ENCODE results near the gene SNX30.

SNX30 gene

DNA sequence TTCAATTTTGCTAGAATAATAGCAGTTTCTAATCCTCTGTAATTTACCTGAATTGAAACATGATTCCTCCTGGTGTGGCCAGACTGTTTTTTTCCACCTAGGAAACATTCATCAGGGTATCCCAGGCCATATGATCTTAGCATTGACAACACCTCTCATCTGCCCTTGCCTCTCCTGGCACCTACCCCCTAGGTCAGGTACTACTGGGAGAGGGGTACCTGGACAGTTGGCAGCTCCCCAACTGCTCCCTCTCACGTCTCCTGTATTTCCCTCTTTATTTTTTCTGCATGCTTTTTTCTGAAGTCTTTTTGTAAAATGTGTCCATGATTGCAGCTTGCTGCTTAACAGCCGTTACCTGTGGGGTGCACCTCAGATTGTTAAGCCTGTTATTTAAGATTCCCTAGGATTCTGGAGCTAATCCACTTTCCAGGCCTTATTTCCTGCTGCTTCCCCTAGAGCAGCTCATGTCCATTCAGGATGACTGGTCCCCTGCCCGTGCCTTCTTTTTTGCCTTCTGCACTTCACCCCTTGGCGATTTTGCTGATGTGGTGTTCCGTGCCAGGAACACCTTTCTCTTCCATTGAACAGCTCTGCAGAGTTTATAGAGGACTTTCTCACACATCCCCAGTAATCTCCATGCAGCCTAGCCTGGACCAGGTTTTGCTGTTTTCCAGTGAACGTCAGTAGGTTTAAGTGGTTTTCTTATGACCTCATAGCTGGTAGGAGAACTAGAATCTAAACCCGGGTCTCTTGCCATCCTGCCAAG lies 33.6 kb downstream of the SNX30 start:
- DNase-seq: peak; percentile 65

DNA sequence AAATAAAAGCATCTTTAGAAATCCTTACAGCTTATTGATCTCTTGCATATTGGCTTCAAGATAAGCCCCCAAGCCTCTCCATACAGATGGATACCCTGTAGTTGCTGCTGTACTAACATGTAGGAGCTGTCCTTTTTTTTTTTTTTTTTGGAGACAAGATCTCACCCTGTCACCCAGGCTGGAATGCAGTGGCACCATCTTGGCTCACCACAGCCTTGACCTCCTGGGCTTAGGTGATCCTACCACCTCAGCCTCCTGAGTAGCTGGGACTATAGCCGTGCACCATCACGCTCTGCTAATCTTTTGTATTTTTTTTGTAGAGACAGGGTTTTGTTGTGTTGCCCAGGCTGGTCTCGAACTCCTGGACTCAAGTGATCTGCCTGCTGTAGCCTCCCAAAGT lies 35.4 kb downstream of the SNX30 start:
- no peak for DNase-seq

DNA sequence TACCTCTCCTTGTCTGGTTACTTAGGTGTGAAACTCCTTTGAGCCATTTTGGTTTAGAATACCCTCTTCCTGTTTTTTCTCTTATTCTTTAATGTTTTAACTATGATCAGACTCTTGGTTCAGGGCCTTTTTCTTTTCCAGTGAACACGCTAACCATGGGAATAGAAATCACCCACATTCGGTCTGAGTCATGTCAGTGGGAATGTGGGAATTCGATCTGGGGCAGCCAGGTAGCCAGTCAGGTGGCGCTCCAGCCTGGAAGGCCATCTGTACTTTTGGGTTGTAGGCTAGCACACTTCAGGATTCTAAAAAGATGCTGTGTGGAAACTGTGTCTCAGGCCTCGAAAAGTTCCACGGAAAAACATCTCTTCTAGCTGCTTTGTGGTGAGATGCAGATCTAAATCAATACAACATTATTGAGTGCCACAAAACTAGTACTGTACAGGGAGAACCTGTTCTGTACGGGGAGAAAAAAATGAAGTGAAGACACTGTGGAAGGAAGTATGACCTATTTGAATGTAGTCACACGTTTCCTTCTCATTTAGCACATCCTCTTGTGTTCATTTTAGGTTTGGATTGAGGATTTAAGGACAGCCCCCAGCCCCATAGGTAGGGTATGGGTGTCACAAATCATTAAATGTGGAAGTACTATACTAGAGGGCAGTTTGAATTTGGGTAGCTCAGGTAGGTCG lies 36.4 kb downstream of the SNX30 start:
- DNase-seq: peak; percentile 64

DNA sequence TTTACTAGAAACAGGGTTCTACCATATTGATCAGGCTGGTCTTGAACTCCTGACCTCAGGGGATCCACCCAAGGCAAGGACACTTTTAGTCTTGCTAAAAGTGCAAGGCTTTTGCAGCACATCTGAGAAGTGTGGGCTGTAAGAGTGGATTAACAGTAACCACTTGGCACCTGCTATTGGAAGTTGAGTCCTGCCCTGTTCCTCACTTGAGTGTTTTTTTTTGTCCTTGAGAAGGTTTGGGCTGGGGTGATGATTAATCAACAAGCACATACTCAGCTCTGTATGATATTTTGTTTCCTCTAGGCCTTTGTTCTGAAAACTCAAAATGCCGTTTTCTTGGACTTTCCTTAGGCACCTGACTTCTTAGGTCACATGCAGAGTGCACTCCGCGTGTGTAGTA lies 37.4 kb downstream of the SNX30 start:
- no peak for DNase-seq

DNA sequence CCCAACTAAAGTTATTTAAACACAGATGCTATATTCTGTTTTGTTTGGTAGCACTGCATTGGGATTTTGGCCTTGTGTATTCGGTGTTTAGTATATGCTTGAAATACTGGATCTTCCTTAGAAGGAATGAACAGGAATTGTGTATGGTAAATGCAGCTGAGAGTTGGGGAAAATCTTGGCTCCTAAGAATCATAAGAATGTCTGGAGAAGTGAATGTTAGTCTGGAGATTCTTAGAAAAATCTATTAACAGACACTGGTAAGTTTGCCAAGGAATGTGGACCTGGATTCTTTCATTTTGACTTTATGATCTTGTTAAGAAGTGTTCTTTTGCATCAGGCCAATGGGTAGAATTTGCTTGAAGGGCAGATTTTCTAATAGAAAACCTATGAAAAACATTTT lies 38.9 kb downstream of the SNX30 start:
- no peak for DNase-seq

DNA sequence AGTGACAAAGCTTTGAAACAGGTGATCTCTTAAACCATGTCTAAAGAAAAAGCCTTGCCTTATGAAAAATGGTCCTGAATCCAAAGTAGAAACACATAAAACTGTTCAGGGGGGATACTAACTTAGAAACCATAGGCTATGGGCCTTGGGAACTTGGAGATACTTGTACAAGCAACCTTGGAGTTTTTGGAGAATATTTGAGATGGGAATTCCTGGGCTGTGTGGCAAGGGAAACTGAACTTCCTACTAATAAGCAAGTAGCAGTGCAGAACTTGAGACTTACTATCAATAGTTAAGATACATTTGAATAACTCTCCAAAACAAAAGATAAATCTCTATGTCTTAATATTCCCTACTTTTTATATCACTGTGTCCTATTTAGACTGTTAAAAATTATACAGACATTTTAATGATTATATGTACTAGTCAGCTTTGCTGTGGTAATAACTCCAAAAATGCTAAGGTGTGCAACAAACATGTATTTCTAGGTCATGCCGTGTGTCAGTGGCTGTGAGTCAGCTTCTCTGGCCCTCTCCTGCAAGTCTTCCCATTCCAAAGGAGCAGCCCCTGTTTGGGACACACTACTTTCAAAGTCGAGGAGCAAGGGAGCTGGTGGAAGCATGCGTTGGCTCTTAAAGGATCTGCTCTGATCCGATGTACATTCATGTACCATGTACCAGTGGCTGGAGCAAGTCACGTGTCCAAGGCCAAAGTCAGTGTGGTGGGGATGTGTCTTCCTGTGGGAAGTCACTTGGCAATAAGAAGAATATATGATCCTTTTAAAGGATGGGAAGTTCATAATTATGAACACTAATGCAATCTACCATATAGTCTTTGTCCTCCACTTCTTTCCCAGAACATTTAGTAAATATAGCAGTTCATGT lies 39.6 kb downstream of the SNX30 start:
- DNase-seq: peak; percentile 59

DNA sequence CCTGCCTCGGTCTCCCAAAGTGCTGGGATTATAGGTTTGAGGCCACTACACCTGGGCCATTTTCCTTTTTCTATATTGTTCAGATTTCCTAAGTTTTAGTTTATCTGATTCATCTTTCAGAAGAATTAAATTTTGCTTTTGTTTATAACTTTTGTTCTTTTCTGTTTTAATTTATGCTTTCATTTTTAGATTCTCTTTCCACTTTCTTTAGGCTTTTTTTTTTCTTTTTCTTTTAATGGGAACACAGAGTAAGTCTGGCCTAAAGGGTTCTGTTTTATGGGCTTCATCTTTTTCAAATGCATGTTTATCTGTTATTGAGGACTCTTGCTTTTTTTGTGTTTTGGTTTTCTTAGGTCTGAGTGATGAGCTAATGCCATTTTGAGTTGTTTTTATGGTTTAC lies 42.1 kb downstream of the SNX30 start:
- DNase-seq: no peak

DNA sequence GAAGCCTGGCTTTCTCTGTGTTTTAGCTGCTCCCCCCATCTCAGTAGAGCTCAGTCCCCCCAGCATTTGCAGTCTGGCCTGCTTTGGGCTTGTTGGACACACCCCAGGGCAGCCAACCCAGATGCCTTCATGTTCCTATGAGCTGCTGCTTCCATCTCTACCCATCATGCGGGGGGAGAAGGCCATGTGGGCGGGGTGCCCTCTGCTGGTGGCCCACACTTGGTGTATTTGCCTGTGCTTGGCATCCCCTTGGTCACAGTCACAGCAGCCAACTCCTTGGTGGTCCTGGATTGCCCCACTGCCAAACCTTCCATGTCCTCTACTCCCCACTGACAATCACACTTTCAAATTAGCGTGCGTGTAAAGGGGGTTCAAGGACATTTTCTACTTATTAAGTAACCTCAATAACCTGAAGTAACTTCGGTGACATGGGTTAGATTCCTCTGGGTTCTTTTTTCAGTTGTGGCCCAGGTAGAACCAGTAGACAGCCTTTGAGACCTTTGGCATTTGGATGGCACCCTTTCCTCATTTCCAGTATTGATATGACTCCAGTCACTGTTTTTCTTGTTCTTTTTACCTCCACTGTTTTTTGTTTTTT lies 42.8 kb downstream of the SNX30 start:
- DNase-seq: peak; percentile 88

DNA sequence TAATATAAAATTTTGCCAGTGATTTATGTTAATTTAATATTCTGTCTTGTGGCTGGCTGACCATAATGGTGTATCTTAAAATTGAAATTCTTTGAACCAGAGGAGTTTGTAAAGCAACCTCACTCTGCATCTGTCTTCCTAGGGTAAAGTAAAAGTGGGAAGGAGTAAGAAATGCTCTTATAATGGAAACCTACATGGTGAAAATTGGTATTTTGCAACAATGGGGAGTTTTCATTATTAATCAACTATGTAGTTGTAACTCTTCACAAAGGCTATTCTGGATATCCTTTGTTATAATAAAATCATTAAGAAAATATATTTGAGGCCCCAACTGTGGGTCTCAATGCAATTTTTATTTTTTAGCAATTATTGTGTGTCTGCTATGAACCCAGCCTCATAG lies 44.2 kb downstream of the SNX30 start:
- no peak for DNase-seq

DNA sequence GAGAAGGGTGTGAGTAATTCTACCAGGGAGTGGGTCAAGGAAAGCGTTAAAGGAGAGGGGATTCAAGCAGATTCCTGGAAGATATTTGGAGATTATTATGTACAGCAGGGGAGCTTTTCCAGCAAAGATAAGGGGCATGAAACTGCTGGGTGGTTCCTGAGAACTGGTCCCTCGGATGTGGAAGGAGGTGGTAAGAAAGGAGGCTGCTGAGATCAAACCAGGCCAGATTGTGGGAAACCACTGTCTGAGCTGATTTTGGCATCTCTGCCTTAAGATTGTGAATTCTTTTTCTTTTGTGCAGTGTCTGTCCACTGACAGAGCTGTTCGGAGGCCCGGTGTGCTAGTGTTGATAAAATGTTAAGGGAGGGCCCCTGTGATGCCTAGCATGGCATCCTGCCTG lies 45.4 kb downstream of the SNX30 start:
- DNase-seq: no peak

DNA sequence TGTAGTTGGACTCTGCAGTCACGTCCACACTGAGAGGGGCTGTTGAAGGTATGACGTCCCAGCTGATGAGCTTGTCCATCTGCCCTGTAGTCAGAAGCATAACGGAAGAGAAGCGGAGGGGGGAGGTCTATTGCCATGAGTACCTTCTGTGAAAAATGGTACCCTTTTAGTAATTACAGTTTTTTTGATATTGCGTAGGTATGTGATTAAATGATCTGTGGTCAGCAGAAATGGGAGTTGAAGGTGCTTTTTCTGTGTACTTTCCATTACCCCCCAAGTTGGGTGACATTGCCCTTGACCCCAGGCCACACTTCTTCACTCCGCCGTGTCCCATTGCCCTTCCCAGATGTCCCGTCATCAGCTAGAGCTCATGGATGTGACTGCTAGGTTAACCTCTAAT lies 45.9 kb downstream of the SNX30 start:
- no peak for DNase-seq

DNA sequence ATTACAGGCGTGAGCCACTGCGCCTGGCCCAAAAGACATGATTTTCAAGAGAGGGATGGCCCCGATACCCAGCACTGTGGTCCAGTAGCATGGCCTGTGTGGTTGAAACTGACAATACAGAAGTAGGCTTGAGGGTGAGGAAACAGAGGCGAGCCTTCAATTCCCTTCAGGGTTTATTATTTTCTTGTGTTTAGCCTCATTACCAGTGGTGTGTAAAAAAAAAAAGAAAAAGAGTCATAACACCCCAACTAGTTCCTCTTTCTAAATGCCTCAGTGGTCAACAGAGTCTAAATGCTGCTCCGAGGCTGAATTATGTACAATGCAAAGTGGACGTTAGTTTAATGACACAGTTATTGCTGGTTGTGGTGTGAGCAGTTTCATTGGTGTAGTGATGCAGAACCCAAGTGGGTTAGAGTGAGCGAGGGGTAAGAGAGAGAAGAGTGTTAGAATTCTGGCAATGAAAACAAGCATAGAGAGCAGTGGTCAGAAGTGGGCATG lies 58.8 kb downstream of the SNX30 start:
- DNase-seq: no peak

DNA sequence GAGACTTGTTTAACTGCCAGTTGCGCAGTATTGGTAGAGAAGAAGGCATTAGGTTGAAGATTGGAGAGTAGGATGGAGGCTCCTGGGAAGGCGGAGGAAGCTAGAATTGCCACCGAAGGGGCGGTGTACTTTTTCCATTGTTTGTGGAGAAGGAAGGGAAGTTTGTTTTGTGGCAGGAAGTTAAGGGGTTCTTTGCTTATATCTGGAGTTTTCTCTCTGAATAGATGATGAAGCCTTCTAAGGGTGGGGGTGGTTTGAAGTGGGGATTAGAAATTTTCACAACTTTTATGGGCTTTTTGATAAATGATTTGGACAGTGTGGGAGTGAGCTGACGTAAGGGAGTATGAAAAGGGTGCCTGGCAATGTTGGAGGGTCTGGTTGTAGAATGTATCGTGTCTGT lies 59.3 kb downstream of the SNX30 start:
- no peak for DNase-seq

DNA sequence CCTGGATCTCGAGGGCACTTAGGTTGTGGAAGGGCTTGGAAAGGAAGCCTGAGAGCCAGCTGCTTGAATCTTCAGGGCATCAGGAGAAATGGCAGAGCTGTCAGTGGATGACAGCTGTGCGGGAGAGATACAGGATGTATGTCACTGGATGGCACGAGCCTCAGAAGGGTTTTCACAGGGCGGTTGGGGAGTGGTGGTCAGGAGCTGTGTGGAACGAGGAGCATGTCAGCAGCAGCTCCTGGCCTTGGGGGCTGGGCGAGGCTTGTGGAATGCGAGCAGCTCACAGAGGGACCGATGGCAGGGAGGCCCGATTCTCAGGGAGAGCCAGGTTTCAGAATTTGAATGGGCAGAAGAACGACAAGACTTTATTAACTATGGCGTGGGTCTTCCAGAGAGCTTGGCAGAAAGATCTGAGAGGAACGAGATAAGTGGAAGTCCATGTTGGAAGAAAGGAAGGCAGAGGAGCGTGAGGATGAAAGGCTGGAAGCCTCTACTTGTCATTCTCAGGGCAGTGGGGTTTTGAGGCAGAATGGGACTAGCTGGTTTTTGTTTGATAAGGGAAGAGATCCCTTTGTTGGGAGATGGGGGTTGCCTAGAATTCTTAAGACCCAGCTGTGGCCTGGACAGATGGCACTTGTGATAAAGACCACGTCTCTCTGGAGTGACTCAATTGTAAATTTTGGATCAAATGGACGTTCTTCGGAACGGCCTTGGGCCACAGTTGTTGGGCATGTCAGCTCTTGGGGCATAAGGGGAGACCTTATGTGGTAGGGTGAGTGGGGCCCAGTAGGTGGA lies 60.3 kb downstream of the SNX30 start:
- peak; percentile 70 for DNase-seq

DNA sequence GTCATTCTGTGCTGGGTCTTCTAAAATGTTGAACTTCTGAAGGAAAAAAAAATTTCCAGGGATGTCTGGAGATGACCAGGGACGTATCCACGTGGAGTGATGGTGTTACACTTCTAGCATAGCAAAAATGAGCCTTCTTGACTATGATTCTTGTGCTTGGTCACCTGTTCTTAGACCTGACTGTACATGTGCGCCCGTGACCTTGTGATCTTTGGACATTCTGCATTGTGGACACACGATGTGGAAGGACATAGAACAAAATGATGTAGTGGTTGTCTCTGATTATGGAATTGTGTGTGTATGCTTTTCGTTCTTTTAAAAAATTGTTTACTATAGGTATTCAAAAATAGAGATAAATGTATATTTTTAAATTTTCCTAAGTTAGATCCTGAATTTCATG lies 61.0 kb downstream of the SNX30 start:
- DNase-seq: no peak

DNA sequence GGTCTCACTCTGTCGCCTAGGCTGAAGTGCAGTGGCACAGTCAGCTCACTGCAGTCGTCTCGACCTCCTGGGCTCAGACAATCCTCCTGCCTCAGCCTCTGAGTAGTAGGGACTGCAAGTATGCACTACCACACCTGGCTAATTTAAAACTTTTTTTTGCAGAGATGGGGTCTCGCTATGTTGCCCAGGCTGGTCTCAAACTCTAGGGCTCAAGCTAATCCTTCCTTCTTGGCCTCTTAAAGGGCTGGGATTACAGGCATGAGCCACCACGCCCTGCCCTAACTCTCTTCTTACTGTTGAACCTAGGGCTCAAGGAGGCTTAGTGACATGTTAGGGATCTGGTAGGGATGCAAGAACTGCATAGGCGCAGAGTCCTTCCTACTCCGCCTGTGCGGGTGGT lies 65.3 kb downstream of the SNX30 start:
- no peak for DNase-seq

DNA sequence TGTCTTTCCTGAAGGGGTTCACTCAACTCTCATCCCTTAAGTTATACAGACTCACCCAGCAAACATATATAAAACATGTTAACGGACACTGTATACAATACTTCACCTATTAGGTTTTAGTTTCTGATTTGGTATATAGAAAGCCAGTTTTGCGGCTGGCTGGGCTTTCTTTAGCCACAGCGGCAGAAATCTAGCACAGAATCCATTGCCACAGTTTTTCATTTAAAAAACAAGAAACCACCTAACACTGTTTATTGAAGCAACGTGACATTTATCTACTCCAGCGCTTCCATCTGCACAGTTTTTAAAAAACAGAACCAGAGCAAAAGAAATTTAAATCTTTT lies 67.3 kb downstream of the SNX30 start:
- DNase-seq: no peak

DNA sequence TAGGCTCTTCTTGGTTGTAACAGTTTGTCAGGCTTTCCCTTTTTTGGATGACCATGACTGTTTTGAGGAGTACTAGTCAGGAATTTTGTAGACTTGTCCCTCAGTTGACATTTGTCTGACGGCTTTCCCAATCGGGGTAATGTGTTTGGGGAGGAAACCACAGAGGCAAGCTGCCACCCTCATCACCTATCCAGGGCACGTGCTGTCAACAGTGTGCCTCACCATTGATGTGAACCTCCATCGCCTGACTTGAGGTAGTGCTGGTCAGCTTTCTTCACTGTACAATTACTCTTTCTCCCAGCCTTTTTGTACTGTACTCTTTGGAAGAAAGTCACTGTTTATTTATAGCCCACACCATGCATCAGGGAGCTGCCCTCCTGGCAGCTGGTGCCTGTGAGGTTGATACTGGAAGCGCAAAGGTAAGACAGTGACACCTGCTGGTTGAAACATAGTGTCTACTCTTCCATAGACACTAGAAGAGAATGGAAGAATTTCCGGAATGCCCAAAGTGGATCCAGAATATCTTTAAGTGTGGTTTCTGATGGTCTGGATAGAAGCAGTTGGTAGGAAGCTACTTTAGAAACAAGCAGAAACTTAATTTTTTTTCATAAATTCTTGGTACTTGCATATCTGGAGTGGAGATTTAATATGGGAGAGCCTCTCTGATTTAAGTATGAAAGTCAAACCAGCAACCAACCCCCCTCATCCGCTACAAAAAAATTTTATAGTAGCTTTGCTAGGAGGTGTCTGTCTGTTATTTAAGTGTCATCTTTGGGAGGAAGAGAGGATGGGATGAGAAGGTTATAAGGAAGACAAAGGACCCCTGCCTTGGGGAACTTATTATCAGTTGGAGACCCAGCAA lies 69.3 kb downstream of the SNX30 start:
- DNase-seq: peak; percentile 69

DNA sequence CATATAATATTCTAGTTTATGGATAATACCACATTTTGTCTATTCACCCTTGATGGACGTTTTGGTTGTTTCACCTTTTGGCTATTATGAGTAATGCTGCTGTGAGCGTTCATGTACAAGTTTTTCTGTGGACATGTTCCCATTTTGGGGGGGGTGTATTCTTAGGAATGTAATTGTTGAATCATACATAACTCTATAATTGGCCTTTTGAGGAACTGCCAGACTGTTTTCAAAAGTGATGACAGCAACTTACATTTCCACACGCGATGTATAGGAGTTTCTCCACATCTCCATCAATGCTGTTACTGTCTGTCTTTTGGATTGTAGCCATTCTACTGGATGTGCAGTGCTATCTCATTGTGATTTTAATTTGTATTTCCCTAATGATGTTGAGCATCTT lies 70.3 kb downstream of the SNX30 start:
- no peak for DNase-seq

DNA sequence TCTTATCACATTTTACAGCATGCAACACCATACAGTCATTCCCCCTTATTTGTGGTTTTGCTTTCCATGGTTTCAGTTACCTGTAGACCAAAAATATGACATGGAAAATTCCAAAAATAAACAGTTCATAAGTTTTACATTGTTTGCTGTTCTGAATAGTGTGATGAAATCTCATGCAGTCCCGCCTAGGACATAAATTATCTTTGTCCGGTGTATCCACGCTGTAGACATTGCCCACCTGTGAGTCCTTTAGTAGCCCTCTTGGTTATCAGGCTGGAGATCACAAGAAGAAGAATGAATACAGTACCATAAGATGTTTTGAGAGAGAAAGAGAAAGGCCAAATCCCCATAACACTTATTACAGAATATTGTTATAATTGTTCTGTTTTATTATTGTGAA lies 72.1 kb downstream of the SNX30 start:
- DNase-seq: no peak

DNA sequence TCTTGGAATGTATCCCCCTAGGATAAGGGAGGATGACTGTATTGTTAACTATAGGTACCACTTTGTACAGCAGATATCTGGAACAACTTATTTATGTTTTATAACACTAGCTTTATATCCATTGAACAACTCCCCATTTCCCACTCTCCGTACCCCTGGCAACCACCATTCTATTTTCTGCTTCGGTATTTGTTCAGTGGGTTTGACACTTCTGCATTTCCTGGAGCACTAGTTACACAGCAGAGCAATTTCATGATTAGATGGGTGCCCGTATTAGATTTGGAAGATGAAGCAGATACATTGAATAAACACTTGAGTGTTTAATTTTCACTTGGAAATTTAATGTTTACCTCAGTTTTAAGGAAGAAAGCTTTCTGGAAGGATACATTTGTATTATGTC lies 72.7 kb downstream of the SNX30 start:
- no peak for DNase-seq

Data from islet precursor cell (in vitro differentiated cells).